HG03196 (cell line): ENCODE data around the gene COL27A1.

Experiments used
- ATAC-seq: cut with Tn5 transposase; IDR thresholded peaks from one replicate; pipeline ENCODE4 v1.9.1; 2021; ENCODE audit not compliant: unreplicated experiment

The COL27A1 gene

GRCh38 chr9:114300846-114301797, 145.8 kb downstream of the COL27A1 start:
- no peak for ATAC-seq

GRCh38 chr9:114301798-114302565, 146.6 kb downstream of the COL27A1 start:
- ATAC-seq = no peak

- no peak for ATAC-seq
Observed at GRCh38 chr9:114302727-114303126, 147.4 kb downstream of the COL27A1 start.

GRCh38 chr9:114303571-114303970, 148.2 kb downstream of the COL27A1 start:
- no peak for ATAC-seq

- ATAC-seq = no peak
Observed at GRCh38 chr9:114303977-114304376, 148.6 kb downstream of the COL27A1 start.

GRCh38 chr9:114304416-114305188, 149.3 kb downstream of the COL27A1 start:
- ATAC-seq = no peak

DNA sequence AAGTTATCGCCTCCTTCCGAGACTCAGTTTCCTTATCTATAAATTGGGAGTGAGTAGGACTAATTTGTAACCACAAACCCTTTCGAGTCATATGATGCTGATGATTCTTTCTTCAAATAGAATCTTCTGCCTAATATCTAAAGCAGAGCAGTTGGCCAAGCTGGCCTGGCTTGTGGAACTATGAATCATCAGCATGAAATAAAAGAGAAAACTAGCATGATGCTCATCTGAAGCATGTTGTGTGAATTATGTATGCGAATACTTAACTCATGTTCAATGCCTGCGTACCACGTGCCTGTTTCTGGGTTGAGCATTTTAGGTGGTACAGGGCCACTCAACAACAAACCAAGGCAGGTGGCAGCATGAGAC, 152.5 kb downstream of the COL27A1 start:
- ATAC-seq = no peak

- ATAC-seq = no peak
Observed at GRCh38 chr9:114308361-114308950, 153.1 kb downstream of the COL27A1 start.

DNA sequence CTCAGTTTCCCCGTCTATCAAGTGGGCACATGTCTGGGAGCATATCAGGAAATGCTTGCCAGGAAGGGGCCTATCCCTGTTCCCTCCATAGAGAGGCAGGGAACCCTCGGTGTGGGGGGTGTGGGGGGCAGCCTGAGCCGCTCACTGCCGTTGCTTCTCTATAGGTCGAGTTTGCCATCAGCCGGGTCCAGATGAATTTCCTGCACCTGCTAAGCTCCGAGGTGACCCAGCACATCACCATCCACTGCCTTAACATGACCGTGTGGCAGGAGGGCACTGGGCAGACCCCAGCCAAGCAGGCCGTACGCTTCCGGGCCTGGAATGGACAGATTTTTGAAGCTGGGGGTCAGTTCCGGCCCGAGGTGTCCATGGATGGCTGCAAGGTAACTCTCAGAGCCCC, 153.8 kb downstream of the COL27A1 start:
- no peak for ATAC-seq

GRCh38 chr9:114310471-114311450, 155.4 kb downstream of the COL27A1 start:
- no peak for ATAC-seq

- ATAC-seq = no peak
Observed at GRCh38 chr9:114311571-114312512, 156.5 kb downstream of the COL27A1 start.

- ATAC-seq = no peak
Observed at GRCh38 chr9:114312513-114312875, 157.2 kb downstream of the COL27A1 start.

GRCh38 chr9:114313186-114313585, 157.8 kb downstream of the COL27A1 start:
- no peak for ATAC-seq

- ATAC-seq = no peak
Observed at GRCh38 chr9:114314256-114314867, 159.0 kb downstream of the COL27A1 start.

- no peak for ATAC-seq
Observed at GRCh38 chr9:114314881-114315722, 159.8 kb downstream of the COL27A1 start.

- ATAC-seq = no peak
Observed at GRCh38 chr9:114315723-114316363, 160.5 kb downstream of the COL27A1 start.
